Activated CD8-positive, alpha-beta memory T cell treated with anti-CD3 and anti-CD28 coated beads, Interleukin-2, amount 10 ng/mL, durations not matched to agents 7 days and 5 days (primary cell): ENCODE data around the gene DACT3. TPM values are rescaled to one million over a fixed set of nuclear protein-coding genes. Genes with fewer than 3 reads are reported as not detected.

ENCODE experiments used
- ATAC-seq: fragments of 150-1000 bp; cut with Tn5 transposase; one replicate; pipeline ENCODE4 v1.10.0; 2021; ENCODE audit warnings: moderate library complexity
- CTCF ChIA-PET: fragments of 350-600 bp; sonication (Branson Sonifier 250); formaldehyde crosslinking; loops from one replicate; lab custom pipeline; 2021; ENCODE audit warnings: antibody characterized with exemption; lab: Charles Lee
- DNase-seq: peaks from one replicate; pipeline ENCODE4 v3.0.0-alpha.2; 2020
- H3K27ac Mint-ChIP-seq: one replicate; pipeline ENCODE4 v1.8.0; 2021; ENCODE audit warnings: mild to moderate bottlenecking, mixed read lengths
- H3K27me3 Mint-ChIP-seq: one replicate; pipeline ENCODE4 v1.8.0; 2021; ENCODE audit warnings: mixed read lengths
- H3K36me3 Mint-ChIP-seq: one replicate; pipeline ENCODE4 v1.8.0; 2021; ENCODE audit warnings: mild to moderate bottlenecking, mixed read lengths
- H3K4me1 Mint-ChIP-seq: one replicate; pipeline ENCODE4 v1.8.0; 2021; ENCODE audit warnings: mixed read lengths
- H3K4me3 Mint-ChIP-seq: one replicate; pipeline ENCODE4 v1.8.0; 2021; ENCODE audit warnings: mild to moderate bottlenecking, moderate library complexity, mixed read lengths
- H3K9me3 Mint-ChIP-seq: one replicate; pipeline ENCODE4 v1.8.0; 2022; ENCODE audit warnings: low read depth, mixed read lengths
- total RNA-seq, 2 experiments: library from RNA; stranded (reverse); gene quantifications; one replicate each; pipeline ENCODE4 v1.2.3, GENCODE V29; 2021

DACT3 gene
- total RNA-seq, 2 experiments from 2014 or later = 0.12 to 1.2 TPM

GRCh38 chr19:46613525-46613924 is 47.5 kb downstream of the DACT3 start:
- H3K27ac Mint-ChIP-seq = no peak overlapping the region
- ATAC-seq = no peak
- CTCF ChIA-PET = interaction anchor here (0.8 to 12.2 kb wide), 18 partner anchors 8 to 213 kb away, joined by 3 to 169 read pairs (median 4); partner anchors contain the start of genes CALM3, DACT3 and PTGIR
- no peak overlapping the region for H3K4me3 Mint-ChIP-seq
- DNase-seq = no peak
- H3K9me3 Mint-ChIP-seq = no peaks in the 10 kb centered on the region
- peaks cover 58% of the 10 kb centered on the region for H3K4me1 Mint-ChIP-seq
- H3K27me3 Mint-ChIP-seq = no peaks in the 10 kb centered on the region
- peaks cover 24% of the 10 kb centered on the region for H3K36me3 Mint-ChIP-seq

GRCh38 chr19:46611776-46612175 is 49.2 kb downstream of the DACT3 start:
- Mint-ChIP-seq H3K27me3 (no peaks in the 10 kb centered on the region), H3K27ac (peak overlapping the region; percentile 83), H3K4me1 (peaks cover 48% of the 10 kb centered on the region), H3K36me3 (peaks cover 36% of the 10 kb centered on the region), H3K4me3 (no peak overlapping the region), H3K9me3 (no peaks in the 10 kb centered on the region)
- CTCF ChIA-PET = interaction anchor here (0.9 to 12.2 kb wide), 12 partner anchors 10 to 632 kb away, joined by 3 to 169 read pairs (median 6); partner anchors contain the start of genes CALM3, DACT3 and PTGIR
- DNase-seq = no peak
- ATAC-seq = peak; percentile 35

- Mint-ChIP-seq H3K27me3 (no peaks in the 10 kb centered on the region), H3K36me3 (peaks cover 40% of the 10 kb centered on the region), H3K27ac (peak overlapping the region; percentile 83), H3K4me3 (no peak overlapping the region), H3K9me3 (no peaks in the 10 kb centered on the region), H3K4me1 (peaks cover 47% of the 10 kb centered on the region)
- peak; percentile 65 for DNase-seq
- CTCF ChIA-PET = interaction anchor here (0.9 to 12.2 kb wide), 9 partner anchors 9 to 147 kb away, joined by 3 to 169 read pairs (median 6); partner anchors contain the start of genes CALM3, DACT3 and PTGIR
- ATAC-seq = peak; percentile 14
Measured at GRCh38 chr19:46610851-46611770, 49.9 kb downstream of the DACT3 start.

- Mint-ChIP-seq H3K27me3 (no peaks in the 10 kb centered on the region), H3K36me3 (peaks cover 43% of the 10 kb centered on the region), H3K4me3 (no peak overlapping the region), H3K9me3 (no peaks in the 10 kb centered on the region), H3K4me1 (peaks cover 47% of the 10 kb centered on the region), H3K27ac (no peak overlapping the region)
- ATAC-seq (no peak), DNase-seq (no peak)
- CTCF ChIA-PET = interaction anchor here (1.1 to 9.9 kb wide), 3 partner anchors 9 to 78 kb away, joined by 3 to 169 read pairs (median 93); partner anchors contain the start of genes CALM3 and DACT3
Measured at GRCh38 chr19:46610413-46610775, 50.6 kb downstream of the DACT3 start.

- DNase-seq (no peak), ATAC-seq (no peak)
- CTCF ChIA-PET = interaction anchor here (0.6 to 9.9 kb wide), 3 partner anchors 8 to 248 kb away, joined by 3 to 169 read pairs (median 93); partner anchors contain the start of genes CALM3 and DACT3
- no peak overlapping the region for H3K27ac Mint-ChIP-seq
- no peak overlapping the region for H3K4me3 Mint-ChIP-seq
- peaks cover 43% of the 10 kb centered on the region for H3K36me3 Mint-ChIP-seq
- H3K27me3 Mint-ChIP-seq = no peaks in the 10 kb centered on the region
- peaks cover 47% of the 10 kb centered on the region for H3K4me1 Mint-ChIP-seq
- no peaks in the 10 kb centered on the region for H3K9me3 Mint-ChIP-seq
Measured at GRCh38 chr19:46609511-46610412, 51.2 kb downstream of the DACT3 start.

- ATAC-seq (no peak), DNase-seq (no peak)
- Mint-ChIP-seq H3K4me1 (peaks cover 46% of the 10 kb centered on the region), H3K27ac (no peak overlapping the region), H3K4me3 (no peak overlapping the region), H3K27me3 (no peaks in the 10 kb centered on the region), H3K9me3 (no peaks in the 10 kb centered on the region), H3K36me3 (peaks cover 43% of the 10 kb centered on the region)
- CTCF ChIA-PET = no interaction called here
Measured at GRCh38 chr19:46608581-46609345, 52.2 kb downstream of the DACT3 start.

- no peaks in the 10 kb centered on the region for H3K27me3 Mint-ChIP-seq
- H3K27ac Mint-ChIP-seq = no peak overlapping the region
- no peaks in the 10 kb centered on the region for H3K9me3 Mint-ChIP-seq
- H3K4me1 Mint-ChIP-seq = peaks cover 49% of the 10 kb centered on the region
- CTCF ChIA-PET = interaction anchor here (2.7 kb wide), 1 partner anchor 53 kb away, joined by 13 read pairs; the partner anchor contains the start of gene DACT3
- DNase-seq (no peak), ATAC-seq (no peak)
- H3K4me3 Mint-ChIP-seq = no peak overlapping the region
- peaks cover 47% of the 10 kb centered on the region for H3K36me3 Mint-ChIP-seq
Measured at GRCh38 chr19:46608178-46608577, 52.8 kb downstream of the DACT3 start.

- Mint-ChIP-seq H3K4me3 (no peak overlapping the region), H3K27me3 (no peaks in the 10 kb centered on the region), H3K27ac (no peak overlapping the region), H3K36me3 (peaks cover 47% of the 10 kb centered on the region), H3K9me3 (no peaks in the 10 kb centered on the region), H3K4me1 (peaks cover 51% of the 10 kb centered on the region)
- ATAC-seq (no peak), DNase-seq (no peak)
- CTCF ChIA-PET = interaction anchor here (2.7 kb wide), 1 partner anchor 54 kb away, joined by 13 read pairs; the partner anchor contains the start of gene DACT3
Measured at GRCh38 chr19:46607448-46607841, 53.5 kb downstream of the DACT3 start.

- CTCF ChIA-PET = interaction anchor here (2.7 kb wide), 1 partner anchor 55 kb away, joined by 13 read pairs; the partner anchor contains the start of gene DACT3
- Mint-ChIP-seq H3K27ac (no peak overlapping the region), H3K4me3 (no peak overlapping the region)
Measured at GRCh38 chr19:46606681-46607447, 54.1 kb downstream of the DACT3 start.

GRCh38 chr19:46606019-46606418 is 55.0 kb downstream of the DACT3 start:
- H3K36me3 Mint-ChIP-seq = peaks cover 47% of the 10 kb centered on the region
- CTCF ChIA-PET = interaction anchor here (1.4 to 2.7 kb wide), 3 partner anchors 8 to 56 kb away, joined by 3 to 13 read pairs (median 6); partner anchors contain the start of gene DACT3
- DNase-seq = no peak
- ATAC-seq = no peak
- H3K4me3 Mint-ChIP-seq = no peak overlapping the region
- H3K27ac Mint-ChIP-seq = no peak overlapping the region
- peaks cover 41% of the 10 kb centered on the region for H3K4me1 Mint-ChIP-seq
- H3K9me3 Mint-ChIP-seq = no peaks in the 10 kb centered on the region
- H3K27me3 Mint-ChIP-seq = no peaks in the 10 kb centered on the region

More at GRCh38 chr19:46606681-46607447, 54.1 kb downstream of the DACT3 start:
- Mint-ChIP-seq H3K4me1 (peaks cover 49% of the 10 kb centered on the region), H3K36me3 (peaks cover 50% of the 10 kb centered on the region), H3K27me3 (no peaks in the 10 kb centered on the region), H3K9me3 (no peaks in the 10 kb centered on the region)
- ATAC-seq = no peak
- no peak for DNase-seq

- Mint-ChIP-seq H3K27ac (no peak overlapping the region), H3K4me1 (peaks cover 35% of the 10 kb centered on the region), H3K27me3 (no peaks in the 10 kb centered on the region), H3K4me3 (no peak overlapping the region), H3K36me3 (peaks cover 41% of the 10 kb centered on the region), H3K9me3 (no peaks in the 10 kb centered on the region)
- ATAC-seq (no peak), DNase-seq (no peak)
- CTCF ChIA-PET = interaction anchor here (1.4 to 1.7 kb wide), 2 partner anchors 9 to 15 kb away, joined by 3 to 6 read pairs; no protein-coding TSS in a partner anchor
Measured at GRCh38 chr19:46605356-46605821, 55.6 kb downstream of the DACT3 start.
